Activated T-cell treated with anti-CD3 and anti-CD28 coated beads, Interleukin-2, amount 50 U/mL, for 72 hours (primary cell): Measurements from ENCODE around the gene PKP3. TPM values are rescaled to one million over a fixed set of nuclear protein-coding genes. Genes with fewer than 3 reads are reported as not detected.
"Not testable (repeated sequence)": the region's sequence is repeated elsewhere in the genome, so short reads cannot be mapped to it uniquely, and the experiment has no call there.

Experiments used
- ATAC-seq, 2 donors: fragments of 150-1000 bp; cut with Tn5 transposase; replicated peaks in 1 of 2; 2 replicates each; pipeline ENCODE4 v1.10.0; 2021; ENCODE audit warnings: moderate library complexity in 2 of 2, mild to moderate bottlenecking in 1 of 2
- DNase-seq, 2 donors: peaks; one replicate each; pipeline ENCODE4 v3.0.0; 2021 to 2022; ENCODE audit warnings: mixed read lengths in 1 of 2
- H3K27ac Mint-ChIP-seq: one replicate; pipeline ENCODE4 v1.8.0; 2022; ENCODE audit warnings: mild to moderate bottlenecking, moderate library complexity, mixed read lengths
- H3K27me3 Mint-ChIP-seq: one replicate; pipeline ENCODE4 v1.8.0; 2022; ENCODE audit warnings: low read depth, mixed read lengths
- H3K36me3 Mint-ChIP-seq, 2 donors: one replicate each; pipeline ENCODE4 v1.8.0; 2022; ENCODE audit warnings: mixed read lengths in 2 of 2, mild to moderate bottlenecking in 1 of 2; ENCODE audit not compliant: insufficient read depth in 2 of 2
- H3K4me1 Mint-ChIP-seq: one replicate; pipeline ENCODE4 v1.8.0; 2022; ENCODE audit warnings: low read depth, mixed read lengths
- H3K4me3 Mint-ChIP-seq, 2 donors: one replicate each; pipeline ENCODE4 v1.8.0; 2022; ENCODE audit warnings: mild to moderate bottlenecking in 2 of 2, mixed read lengths in 2 of 2, moderate library complexity in 2 of 2
- H3K9me3 Mint-ChIP-seq, 2 donors: one replicate each; pipeline ENCODE4 v1.8.0; 2022; ENCODE audit warnings: mixed read lengths in 2 of 2
- total RNA-seq, 2 donors: library from RNA; stranded (reverse); gene quantifications; one replicate each; pipeline ENCODE4 v1.2.3, GENCODE V29; 2022

PKP3 gene
- total RNA-seq, 2 donors from 2014 or later: 0.16 to 1.2 TPM

- H3K4me3 Mint-ChIP-seq: no peak overlapping the region
- no peaks in the 10 kb centered on the region for H3K9me3 Mint-ChIP-seq
- DNase-seq (no peak), ATAC-seq (no peak)
- no peaks in the 10 kb centered on the region for H3K27me3 Mint-ChIP-seq
- no peaks in the 10 kb centered on the region for H3K36me3 Mint-ChIP-seq
- no peak overlapping the region for H3K27ac Mint-ChIP-seq
- no peaks in the 10 kb centered on the region for H3K4me1 Mint-ChIP-seq
Measured at GRCh38 chr11:431921-432320, 37.9 kb downstream of the PKP3 start.

GRCh38 chr11:432501-433100 is 38.6 kb downstream of the PKP3 start:
- Mint-ChIP-seq H3K4me1 (peaks cover 5% of the 10 kb centered on the region), H3K4me3 (no peak overlapping the region), H3K27me3 (no peaks in the 10 kb centered on the region), H3K36me3 (no peaks in the 10 kb centered on the region), H3K27ac (no peak overlapping the region), H3K9me3 (no peaks in the 10 kb centered on the region)
- DNase-seq (no peak), ATAC-seq (no peak)

GRCh38 chr11:433111-433510 is 39.1 kb downstream of the PKP3 start:
- peaks cover 5% of the 10 kb centered on the region for H3K4me1 Mint-ChIP-seq
- H3K27ac Mint-ChIP-seq: no peak overlapping the region

GRCh38 chr11:433641-434040 is 39.6 kb downstream of the PKP3 start:
- Mint-ChIP-seq H3K9me3 (no peaks in the 10 kb centered on the region), H3K36me3 (no peaks in the 10 kb centered on the region), H3K4me1 (peaks cover 5% of the 10 kb centered on the region), H3K4me3 (no peak overlapping the region), H3K27me3 (no peaks in the 10 kb centered on the region), H3K27ac (no peak overlapping the region)
- no peak for ATAC-seq
- DNase-seq: no peak

More at GRCh38 chr11:433111-433510, 39.1 kb downstream of the PKP3 start:
- Mint-ChIP-seq H3K27me3 (no peaks in the 10 kb centered on the region), H3K4me3 (no peak overlapping the region), H3K36me3 (no peaks in the 10 kb centered on the region), H3K9me3 (no peaks in the 10 kb centered on the region)
- no peak for ATAC-seq
- DNase-seq: no peak

- no peak for ATAC-seq
- no peak for DNase-seq
- no peaks in the 10 kb centered on the region for H3K27me3 Mint-ChIP-seq
- peaks cover 5% of the 10 kb centered on the region for H3K4me1 Mint-ChIP-seq
- H3K4me3 Mint-ChIP-seq: no peak overlapping the region
- no peaks in the 10 kb centered on the region for H3K36me3 Mint-ChIP-seq
- H3K9me3 Mint-ChIP-seq: no peaks in the 10 kb centered on the region
- H3K27ac Mint-ChIP-seq: no peak overlapping the region
Measured at GRCh38 chr11:434496-434895, 40.5 kb downstream of the PKP3 start.

DNA sequence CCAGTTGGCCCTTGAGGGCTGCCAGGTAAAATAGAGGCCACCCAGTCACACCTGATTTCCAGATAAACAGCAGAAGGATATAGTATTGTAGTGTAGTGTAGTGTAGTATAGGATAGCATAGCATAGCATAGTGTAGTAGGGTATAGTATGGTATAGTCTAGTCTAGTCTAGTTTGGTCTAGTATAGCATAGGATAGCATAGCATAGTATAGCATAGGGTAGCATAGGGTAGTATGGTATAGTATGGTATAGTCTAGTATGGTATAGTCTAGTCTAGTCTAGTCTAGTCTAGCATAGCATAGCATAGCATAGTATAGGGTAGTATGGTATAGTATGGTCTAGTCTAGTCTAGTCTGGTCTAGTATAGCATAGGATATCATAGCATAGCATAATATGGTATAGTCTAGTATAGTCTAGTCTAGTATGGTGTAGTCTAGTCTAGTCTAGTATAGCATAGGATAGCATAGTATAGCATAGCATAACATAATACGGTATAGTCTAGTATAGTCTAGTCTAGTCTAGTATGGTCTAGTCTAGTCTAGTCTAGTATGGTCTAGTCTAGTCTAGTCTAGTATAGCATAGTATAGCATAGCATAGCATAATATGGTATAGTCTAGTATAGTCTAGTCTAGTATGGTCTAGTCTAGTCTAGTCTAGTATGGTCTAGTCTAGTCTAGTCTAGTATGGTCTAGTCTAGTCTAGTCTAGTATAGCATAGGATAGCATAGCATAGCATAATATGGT is 41.2 kb downstream of the PKP3 start:
- not testable (repeated sequence) for DNase-seq, H3K27ac Mint-ChIP-seq, H3K27me3 Mint-ChIP-seq, H3K9me3 Mint-ChIP-seq, H3K4me3 Mint-ChIP-seq, H3K36me3 Mint-ChIP-seq, H3K4me1 Mint-ChIP-seq
- ATAC-seq: peak in 1 of 2 donors; percentile 35

- Mint-ChIP-seq H3K27ac (no peak overlapping the region), H3K4me3 (no peak overlapping the region), H3K36me3 (no peaks in the 10 kb centered on the region)
Measured at GRCh38 chr11:437228-437870, 43.3 kb downstream of the PKP3 start.

DNA sequence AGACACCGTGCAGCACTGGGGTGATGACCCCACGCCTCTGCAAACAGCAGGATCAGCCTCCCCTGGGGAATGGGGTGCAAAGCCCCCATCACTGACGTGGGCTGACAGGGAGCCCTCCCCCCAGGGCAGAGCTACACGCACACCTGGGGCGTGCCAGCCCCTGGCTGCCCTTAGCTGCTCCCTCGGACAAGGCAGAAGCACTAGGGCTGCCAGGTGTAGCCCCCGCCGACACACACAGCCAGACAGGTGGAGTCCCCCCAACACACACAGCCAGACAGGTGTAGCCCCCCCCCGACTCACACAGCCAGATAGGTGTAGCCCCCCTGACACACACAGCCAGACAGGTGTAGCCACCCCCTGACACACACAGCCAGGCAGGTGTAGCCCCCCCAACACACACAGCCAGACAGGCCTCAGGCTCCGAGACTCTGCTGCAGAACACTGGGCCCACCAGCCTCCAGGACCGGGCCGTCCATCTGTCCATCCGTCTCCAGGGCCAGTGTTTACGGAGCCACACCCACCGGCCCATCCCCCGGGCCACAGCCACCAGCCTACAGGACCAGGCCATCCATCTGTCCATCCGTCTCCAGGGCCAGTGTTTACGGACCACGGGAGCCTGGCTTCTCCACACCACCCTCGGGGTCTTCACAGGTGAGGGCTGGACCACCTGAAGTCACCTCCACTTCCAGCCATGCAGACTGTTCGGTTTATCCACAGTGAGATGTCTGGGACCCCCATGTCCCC is 44.3 kb downstream of the PKP3 start:
- no peak for DNase-seq
- Mint-ChIP-seq H3K4me3 (no peak overlapping the region), H3K4me1 (peaks cover 16% of the 10 kb centered on the region), H3K36me3 (no peaks in the 10 kb centered on the region), H3K9me3 (no peaks in the 10 kb centered on the region), H3K27ac (no peak overlapping the region), H3K27me3 (no peaks in the 10 kb centered on the region)
- no peak for ATAC-seq

More at GRCh38 chr11:437228-437870, 43.3 kb downstream of the PKP3 start:
- Mint-ChIP-seq H3K9me3 (no peaks in the 10 kb centered on the region), H3K27me3 (no peaks in the 10 kb centered on the region), H3K4me1 (peaks cover 16% of the 10 kb centered on the region)
- no peak for DNase-seq
- ATAC-seq: no peak

DNA sequence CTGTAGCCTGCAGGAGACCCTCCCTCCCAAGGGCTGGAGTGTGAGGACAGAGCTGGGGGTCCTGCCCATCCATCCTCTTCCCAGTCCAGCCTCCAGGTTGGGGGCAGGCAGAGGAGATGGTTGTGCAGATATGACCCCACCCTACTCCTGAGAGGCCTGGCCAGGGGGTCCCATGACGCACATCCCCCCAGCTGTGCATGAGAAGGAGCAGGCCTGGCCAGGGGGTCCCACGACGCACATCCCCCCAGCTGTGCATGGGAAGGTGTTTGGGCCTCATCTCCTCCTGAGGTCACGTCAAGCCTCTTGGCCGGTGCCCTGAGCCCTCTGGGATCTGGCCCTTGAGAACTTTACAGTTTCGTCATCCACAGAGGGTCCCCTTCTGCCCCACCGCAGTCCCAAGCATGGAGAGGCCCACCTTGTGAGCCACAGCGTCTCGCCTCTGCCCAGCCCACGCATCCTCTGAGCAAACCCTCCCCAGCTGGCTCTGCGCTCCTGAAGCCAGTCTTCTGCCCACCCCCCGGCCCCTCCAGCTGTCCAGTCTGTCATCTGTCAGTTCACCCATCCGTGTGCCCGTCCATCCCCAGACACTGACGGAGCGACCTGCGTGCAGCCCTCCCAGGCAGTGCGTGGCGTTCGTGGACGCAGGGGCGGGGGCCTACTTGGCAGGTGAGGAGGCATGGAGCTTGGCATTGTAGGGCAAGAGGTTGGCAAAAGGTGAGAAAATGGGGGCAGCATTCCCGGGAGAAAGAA is 45.5 kb downstream of the PKP3 start:
- H3K27ac Mint-ChIP-seq: no peak overlapping the region
- H3K4me1 Mint-ChIP-seq: peaks cover 16% of the 10 kb centered on the region
- H3K36me3 Mint-ChIP-seq: no peaks in the 10 kb centered on the region
- no peaks in the 10 kb centered on the region for H3K9me3 Mint-ChIP-seq
- ATAC-seq (no peak), DNase-seq (no peak)
- peak overlapping the region; percentile 31 to 59 for H3K4me3 Mint-ChIP-seq
- no peaks in the 10 kb centered on the region for H3K27me3 Mint-ChIP-seq

GRCh38 chr11:440065-441042 is 46.3 kb downstream of the PKP3 start:
- peaks cover 16% of the 10 kb centered on the region for H3K4me1 Mint-ChIP-seq

GRCh38 chr11:441043-441417 is 47.0 kb downstream of the PKP3 start:
- DNase-seq (no peak), ATAC-seq (no peak)
- H3K4me1 Mint-ChIP-seq: peaks cover 16% of the 10 kb centered on the region
- no peaks in the 10 kb centered on the region for H3K9me3 Mint-ChIP-seq
- no peaks in the 10 kb centered on the region for H3K36me3 Mint-ChIP-seq
- H3K4me3 Mint-ChIP-seq: peak overlapping the region; percentile 45 to 70
- no peak overlapping the region for H3K27ac Mint-ChIP-seq
- H3K27me3 Mint-ChIP-seq: no peaks in the 10 kb centered on the region

More at GRCh38 chr11:440065-441042, 46.3 kb downstream of the PKP3 start:
- Mint-ChIP-seq H3K9me3 (no peaks in the 10 kb centered on the region), H3K4me3 (peak overlapping the region; percentile 59 to 70), H3K36me3 (no peaks in the 10 kb centered on the region), H3K27ac (no peak overlapping the region), H3K27me3 (no peaks in the 10 kb centered on the region)
- no peak for ATAC-seq
- no peak for DNase-seq
